Measurements from ENCODE around the gene CCM2. TPM values are rescaled to one million over a fixed set of nuclear protein-coding genes. Genes with fewer than 3 reads are reported as not detected.

Gene CCM2
- total RNA-seq, 1 donor from 2014 or later, result 35.7 TPM

- no peaks in the 10 kb centered on the region for H3K9me3 Mint-ChIP-seq
- H3K4me1 Mint-ChIP-seq, result peaks cover 39% of the 10 kb centered on the region
- no peaks in the 10 kb centered on the region for H3K27me3 Mint-ChIP-seq (ENCODE audit: low read depth)
- H3K36me3 Mint-ChIP-seq (ENCODE audit: low read depth), result peaks cover 29% of the 10 kb centered on the region
- TF ChIP-seq CTCF (conservative IDR thresholded peaks at IDR 0.05), result no peak
- DNase-seq (ENCODE audit: low read depth, low spot score), result no peak
- no peak overlapping the region for H3K27ac Mint-ChIP-seq (ENCODE audit: unreplicated experiment)
- no peak overlapping the region for H3K4me3 Mint-ChIP-seq
These were observed 18.8 kb upstream of the CCM2 start for GRCh38 chr7:44981035-44981706.

- peak overlapping the region; percentile 70 for H3K4me3 Mint-ChIP-seq
- H3K4me1 Mint-ChIP-seq, result peaks cover 53% of the 10 kb centered on the region
- no peaks in the 10 kb centered on the region for H3K27me3 Mint-ChIP-seq (ENCODE audit: low read depth)
- H3K36me3 Mint-ChIP-seq (ENCODE audit: low read depth), result peaks cover 29% of the 10 kb centered on the region
- no peak for DNase-seq (ENCODE audit: low read depth, low spot score)
- no peak for TF ChIP-seq CTCF (conservative IDR thresholded peaks at IDR 0.05)
- H3K9me3 Mint-ChIP-seq, result no peaks in the 10 kb centered on the region
- H3K27ac Mint-ChIP-seq (ENCODE audit: unreplicated experiment), result no peak overlapping the region
These were observed 17.5 kb upstream of the CCM2 start for GRCh38 chr7:44982535-44982923.

GRCh38 chr7:44982970-44983369 is 17.0 kb upstream of the CCM2 start:
- no peaks in the 10 kb centered on the region for H3K9me3 Mint-ChIP-seq
- H3K4me1 Mint-ChIP-seq, result peaks cover 55% of the 10 kb centered on the region
- H3K4me3 Mint-ChIP-seq, result peak overlapping the region; percentile 70
- H3K27ac Mint-ChIP-seq (ENCODE audit: unreplicated experiment), result no peak overlapping the region
- DNase-seq (ENCODE audit: low read depth, low spot score), result no peak
- no peak for TF ChIP-seq CTCF (conservative IDR thresholded peaks at IDR 0.05)
- peaks cover 29% of the 10 kb centered on the region for H3K36me3 Mint-ChIP-seq (ENCODE audit: low read depth)
- H3K27me3 Mint-ChIP-seq (ENCODE audit: low read depth), result no peaks in the 10 kb centered on the region

GRCh38 chr7:44983742-44984477 is 16.1 kb upstream of the CCM2 start:
- H3K4me1 Mint-ChIP-seq, result peaks cover 55% of the 10 kb centered on the region
- H3K27me3 Mint-ChIP-seq (ENCODE audit: low read depth), result no peaks in the 10 kb centered on the region
- peak overlapping the region; percentile 98 for H3K4me3 Mint-ChIP-seq
- H3K27ac Mint-ChIP-seq (ENCODE audit: unreplicated experiment), result peak overlapping the region; percentile 87
- no peaks in the 10 kb centered on the region for H3K9me3 Mint-ChIP-seq
- no peak for TF ChIP-seq CTCF (conservative IDR thresholded peaks at IDR 0.05)
- H3K36me3 Mint-ChIP-seq (ENCODE audit: low read depth), result peaks cover 29% of the 10 kb centered on the region
- no peak for DNase-seq (ENCODE audit: low read depth, low spot score)

GRCh38 chr7:44984478-44984758 is 15.6 kb upstream of the CCM2 start:
- H3K36me3 Mint-ChIP-seq (ENCODE audit: low read depth), result peaks cover 29% of the 10 kb centered on the region
- H3K4me1 Mint-ChIP-seq, result peaks cover 53% of the 10 kb centered on the region
- no peaks in the 10 kb centered on the region for H3K27me3 Mint-ChIP-seq (ENCODE audit: low read depth)
- no peak for DNase-seq (ENCODE audit: low read depth, low spot score)
- H3K9me3 Mint-ChIP-seq, result no peaks in the 10 kb centered on the region
- H3K4me3 Mint-ChIP-seq, result peak overlapping the region; percentile 98
- peak overlapping the region; percentile 87 for H3K27ac Mint-ChIP-seq (ENCODE audit: unreplicated experiment)
- no peak for TF ChIP-seq CTCF (conservative IDR thresholded peaks at IDR 0.05)

All from neural crest cell (in vitro differentiated cells).